ENCODE results near the gene AMN1.

DNA sequence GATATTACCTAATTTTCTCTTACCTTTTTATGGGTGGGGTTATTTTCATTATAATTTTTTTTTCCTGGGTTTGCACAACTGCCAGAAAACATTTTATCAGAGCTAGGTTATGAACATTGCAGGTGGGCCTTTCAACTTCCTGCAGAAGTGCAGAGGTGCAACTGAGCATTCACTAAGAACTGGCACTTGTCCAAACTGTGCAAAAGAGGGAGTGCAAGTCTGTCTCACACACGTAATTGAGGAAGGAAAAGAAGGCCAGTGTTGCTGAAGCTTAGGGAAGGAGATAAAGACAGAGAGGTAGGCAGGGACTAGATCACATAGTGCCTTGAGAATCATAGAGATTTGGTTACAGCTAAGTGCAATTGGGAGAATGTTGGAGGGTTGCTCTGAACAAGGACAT is 14.1 kb upstream of the AMN1 start:
- TF ChIP-seq CTCF (IDR thresholded peaks at IDR 0.05; ENCODE audit: low read length) (no peak), EZH2phosphoT487 (IDR thresholded peaks at IDR 0.05; ENCODE audit: low read length) (no peak), EZH2 (optimal IDR thresholded peaks at IDR 0.05; ENCODE audit: low read depth, low read length) (no peak)
